HepG2 (cell line): ENCODE data around the gene PRDM10. TPM values are rescaled to one million over a fixed set of nuclear protein-coding genes. Genes with fewer than 3 reads are reported as not detected.

Source experiments
- ATF2 ChIP-seq: sonication (generic); formaldehyde crosslinking; IDR thresholded peaks from 2 replicates; pipeline ENCODE4 v1.4.0; 2020; ENCODE audit warnings: missing genetic modification reagents
- BHLHE40 ChIP-seq: IDR thresholded peaks from 2 replicates; pipeline ENCODE4 v1.6.1; 2011; ENCODE audit warnings: low read length, improper control_type of control experiment
- ETS1 ChIP-seq: sonication (generic); formaldehyde crosslinking; IDR thresholded peaks from 2 replicates; pipeline ENCODE4 v1.4.0; 2020; ENCODE audit warnings: missing genetic modification reagents
- FOSL2 ChIP-seq: sonication (generic); formaldehyde crosslinking; IDR thresholded peaks from 2 replicates; pipeline ENCODE4 v1.4.0; 2020; ENCODE audit warnings: missing genetic modification reagents
- NCOA5 ChIP-seq: sonication (generic); formaldehyde crosslinking; IDR thresholded peaks from 2 replicates; pipeline ENCODE4 v1.4.0; 2020; ENCODE audit warnings: missing genetic modification reagents
- SMAD9 ChIP-seq: sonication (generic); formaldehyde crosslinking; IDR thresholded peaks from 2 replicates; pipeline ENCODE4 v1.5.1; 2020; ENCODE audit warnings: mild to moderate bottlenecking, missing genetic modification reagents
- SNAPC5 ChIP-seq: sonication (generic); formaldehyde crosslinking; IDR thresholded peaks from 2 replicates; pipeline ENCODE4 v1.8.1; 2023; ENCODE audit warnings: mild to moderate bottlenecking, missing genetic modification reagents, borderline replicate concordance
- ZBTB46 ChIP-seq: sonication (generic); formaldehyde crosslinking; IDR thresholded peaks from 2 replicates; pipeline ENCODE4 v1.4.0; 2020; ENCODE audit warnings: mild to moderate bottlenecking, missing genetic modification reagents, borderline replicate concordance
- ZNF598 ChIP-seq: sonication (generic); formaldehyde crosslinking; IDR thresholded peaks from 2 replicates; pipeline ENCODE4 v1.5.1; 2020; ENCODE audit warnings: mild to moderate bottlenecking, missing genetic modification reagents, borderline replicate concordance
- ZSCAN20 ChIP-seq: sonication (generic); formaldehyde crosslinking; IDR thresholded peaks from 2 replicates; pipeline ENCODE4 v1.4.0; 2020; ENCODE audit warnings: missing genetic modification reagents, mild to moderate bottlenecking, borderline replicate concordance
- ZUFSP ChIP-seq: sonication (generic); formaldehyde crosslinking; IDR thresholded peaks from 2 replicates; pipeline ENCODE4 v1.9.0; 2021; ENCODE audit warnings: missing genetic modification reagents, mild to moderate bottlenecking, borderline replicate concordance
- polyA plus RNA-seq, 8 experiments: library from polyadenylated mRNA; depleted of rRNA in 3 of 8; stranded (reverse) in 7 of 8; unstranded in 1 of 8; fragments of >200 nt; fragmentation: Illumina TruSeq in 4 of 8; extraction: Trizol in 4 of 8; gene quantifications; 2 replicates each; pipeline versions ENCODE4 v1.2.1 to v1.2.3, GENCODE V29; 2011 to 2016; ENCODE audit warnings: low read depth in 4 of 8, missing spikeins in 1 of 8, mixed read lengths in 1 of 8; ENCODE audit not compliant: insufficient read depth in 1 of 8
- total RNA-seq, 5 experiments: library from RNA; depleted of rRNA; stranded (reverse); fragments of >200 nt; fragmentation: Illumina TruSeq; extraction: Trizol; gene quantifications; 2 replicates each; pipeline ENCODE4 v1.2.3, GENCODE V29; 2016; ENCODE audit warnings: low read depth in 1 of 5
- TF ChIP-seq, protein P1 (sequence below): sonication (generic); formaldehyde crosslinking; IDR thresholded peaks from 2 replicates; pipeline ENCODE4 v1.8.0; 2022; ENCODE audit warnings: low read depth, missing genetic modification reagents
- TF ChIP-seq, protein P2 (sequence below): sonication (generic); formaldehyde crosslinking; IDR thresholded peaks from 2 replicates; pipeline ENCODE4 v1.5.0; 2020; ENCODE audit warnings: mild to moderate bottlenecking, missing genetic modification reagents, moderate library complexity

The PRDM10 gene
- total and polyA plus RNA-seq, 2 of the 13 experiments (the other 11 are each of a cell fraction or from before 2014, with no cell fraction given): 5.7 to 5.8 TPM

DNA sequence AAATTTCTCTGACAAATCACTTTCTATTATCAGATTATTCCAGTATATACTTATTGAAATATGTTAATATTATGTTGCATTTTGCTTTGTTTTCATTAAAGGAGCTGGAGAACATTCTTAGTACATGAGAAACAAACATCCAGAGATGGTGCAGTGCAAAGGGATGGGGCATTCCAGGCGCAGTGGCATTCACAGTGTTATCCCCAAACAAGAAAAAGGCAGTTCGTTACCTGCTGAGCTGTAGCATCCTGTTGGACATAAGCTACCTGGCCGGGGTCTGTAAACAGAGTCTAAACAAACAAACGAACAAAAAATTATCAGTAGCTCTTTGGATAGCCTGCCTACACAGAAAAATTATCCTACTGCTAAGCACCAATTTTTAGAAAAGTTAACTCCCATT, 47.4 kb downstream of the PRDM10 start (continued):
- TF ChIP-seq, protein P1, sequence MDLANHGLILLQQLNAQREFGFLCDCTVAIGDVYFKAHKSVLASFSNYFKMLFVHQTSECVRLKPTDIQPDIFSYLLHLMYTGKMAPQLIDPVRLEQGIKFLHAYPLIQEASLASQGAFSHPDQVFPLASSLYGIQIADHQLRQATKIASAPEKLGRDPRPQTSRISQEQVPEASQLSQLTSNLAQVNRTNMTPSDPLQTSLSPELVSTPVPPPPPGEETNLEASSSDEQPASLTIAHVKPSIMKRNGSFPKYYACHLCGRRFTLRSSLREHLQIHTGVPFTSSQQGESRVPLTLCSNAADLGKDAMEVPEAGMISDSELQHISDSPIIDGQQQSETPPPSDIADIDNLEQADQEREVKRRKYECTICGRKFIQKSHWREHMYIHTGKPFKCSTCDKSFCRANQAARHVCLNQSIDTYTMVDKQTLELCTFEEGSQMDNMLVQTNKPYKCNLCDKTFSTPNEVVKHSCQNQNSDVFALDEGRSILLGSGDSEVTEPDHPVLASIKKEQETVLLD (CRISPR knock-in tag): no peak
- TF ChIP-seq ZSCAN20 (no peak), BHLHE40 (no peak), NCOA5 (no peak), FOSL2 (no peak), ZNF598 (CRISPR knock-in tag) (no peak), ZBTB46 (CRISPR knock-in tag) (no peak), ATF2 (CRISPR knock-in tag) (no peak), ETS1 (no peak), ZUFSP (CRISPR knock-in tag) (no peak), SNAPC5 (CRISPR knock-in tag) (no peak), SMAD9 (CRISPR knock-in tag) (no peak)
- TF ChIP-seq, protein P2, sequence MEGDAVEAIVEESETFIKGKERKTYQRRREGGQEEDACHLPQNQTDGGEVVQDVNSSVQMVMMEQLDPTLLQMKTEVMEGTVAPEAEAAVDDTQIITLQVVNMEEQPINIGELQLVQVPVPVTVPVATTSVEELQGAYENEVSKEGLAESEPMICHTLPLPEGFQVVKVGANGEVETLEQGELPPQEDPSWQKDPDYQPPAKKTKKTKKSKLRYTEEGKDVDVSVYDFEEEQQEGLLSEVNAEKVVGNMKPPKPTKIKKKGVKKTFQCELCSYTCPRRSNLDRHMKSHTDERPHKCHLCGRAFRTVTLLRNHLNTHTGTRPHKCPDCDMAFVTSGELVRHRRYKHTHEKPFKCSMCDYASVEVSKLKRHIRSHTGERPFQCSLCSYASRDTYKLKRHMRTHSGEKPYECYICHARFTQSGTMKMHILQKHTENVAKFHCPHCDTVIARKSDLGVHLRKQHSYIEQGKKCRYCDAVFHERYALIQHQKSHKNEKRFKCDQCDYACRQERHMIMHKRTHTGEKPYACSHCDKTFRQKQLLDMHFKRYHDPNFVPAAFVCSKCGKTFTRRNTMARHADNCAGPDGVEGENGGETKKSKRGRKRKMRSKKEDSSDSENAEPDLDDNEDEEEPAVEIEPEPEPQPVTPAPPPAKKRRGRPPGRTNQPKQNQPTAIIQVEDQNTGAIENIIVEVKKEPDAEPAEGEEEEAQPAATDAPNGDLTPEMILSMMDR (CRISPR knock-in tag): no peak
- TF ChIP-seq, all 625 proteins: peak for 0
